ENCODE results near the gene SP5. TPM values are rescaled to one million over a fixed set of nuclear protein-coding genes. Genes with fewer than 3 reads are reported as not detected.
"Not testable (repeated sequence)": the region's sequence is repeated elsewhere in the genome, so short reads cannot be mapped to it uniquely, and the experiment has no call there.

The SP5 gene
- total RNA-seq, 4 donors from 2014 or later, result 1.8 to 6.5 (median 3.2) TPM

GRCh38 chr2:170744248-170745002 lies 29.3 kb downstream of the SP5 start:
- TF ChIP-seq POLR2A (IDR thresholded peaks at IDR 0.05) (no peak), CTCF (IDR thresholded peaks at IDR 0.05) (no peak)
- intact Hi-C loops (cut with DNase I; ENCODE audit: low total_unique reads), result no loop called here
- H3K4me3 ChIP-seq (ENCODE audit: low read depth, poor library complexity, severe bottlenecking), result no peak overlapping the region
- WGBS, 2 donors, result 87 to 91% methylated on average over 14 of the region's 14 CpGs
- no peak for DNase-seq (ENCODE audit: low spot score in 2 of 2)

GRCh38 chr2:170745305-170745704 lies 30.2 kb downstream of the SP5 start:
- no peak for DNase-seq (ENCODE audit: low spot score in 2 of 2)
- TF ChIP-seq POLR2A (IDR thresholded peaks at IDR 0.05) (no peak), CTCF (IDR thresholded peaks at IDR 0.05) (no peak)
- H3K4me3 ChIP-seq (ENCODE audit: low read depth, poor library complexity, severe bottlenecking), result no peak overlapping the region
- 49% methylated on average over 6 of the region's 6 CpGs for WGBS, 2 donors
- intact Hi-C loops (cut with DNase I; ENCODE audit: low total_unique reads), result no loop called here

- intact Hi-C loops (cut with DNase I; ENCODE audit: low total_unique reads), result no loop called here
- 55% methylated on average over 4 of the region's 4 CpGs for WGBS, 2 donors
- H3K4me3 ChIP-seq (ENCODE audit: low read depth, poor library complexity, severe bottlenecking), result no peak overlapping the region
- no peak for DNase-seq (ENCODE audit: low spot score in 2 of 2)
- TF ChIP-seq CTCF (IDR thresholded peaks at IDR 0.05), result no peak
- TF ChIP-seq POLR2A (IDR thresholded peaks at IDR 0.05), result no peak
Measured at GRCh38 chr2:170747921-170748320, 32.8 kb downstream of the SP5 start.

GRCh38 chr2:170751555-170751954 lies 36.4 kb downstream of the SP5 start:
- 92 to 96% methylated on average over 12 of the region's 12 CpGs for WGBS, 2 donors
- intact Hi-C loops (cut with DNase I; ENCODE audit: low total_unique reads); H3K4me3 ChIP-seq (ENCODE audit: low read depth, poor library complexity, severe bottlenecking); DNase-seq (ENCODE audit: low spot score in 2 of 2): not testable (repeated sequence)

- no peak for DNase-seq (ENCODE audit: low spot score in 2 of 2)
- no peak overlapping the region for H3K4me3 ChIP-seq (ENCODE audit: low read depth, poor library complexity, severe bottlenecking)
- intact Hi-C loops (cut with DNase I; ENCODE audit: low total_unique reads), result no loop called here
- TF ChIP-seq CTCF (IDR thresholded peaks at IDR 0.05) (no peak), POLR2A (IDR thresholded peaks at IDR 0.05) (no peak)
Measured at GRCh38 chr2:170761572-170761971, 46.4 kb downstream of the SP5 start.

- no peak for TF ChIP-seq POLR2A (IDR thresholded peaks at IDR 0.05)
- no peak for TF ChIP-seq CTCF (IDR thresholded peaks at IDR 0.05)
- 79 to 85% methylated on average over 7 of the region's 7 CpGs for WGBS, 2 donors
- intact Hi-C loops (cut with DNase I; ENCODE audit: low total_unique reads), result no loop called here
- H3K4me3 ChIP-seq (ENCODE audit: low read depth, poor library complexity, severe bottlenecking), result no peak overlapping the region
- no peak for DNase-seq (ENCODE audit: low spot score in 2 of 2)
Measured at GRCh38 chr2:170762760-170763159, 47.6 kb downstream of the SP5 start.
